CD14-positive monocyte (primary cell): ENCODE measurements around the gene PCDHGA2. TPM values are rescaled to one million over a fixed set of nuclear protein-coding genes. Genes with fewer than 3 reads are reported as not detected.
"Not testable (repeated sequence)": the region's sequence is repeated elsewhere in the genome, so short reads cannot be mapped to it uniquely, and the experiment has no call there.

ENCODE experiments used
- DNase-seq, 3 donors: peaks; one replicate each; pipeline ENCODE4 v3.0.0-alpha.2; 2011 to 2022
- H2AFZ ChIP-seq: 2 replicates; pipeline ENCODE4 v1.6.0; 2012; ENCODE audit warnings: mild to moderate bottlenecking, low read depth, low read length, inconsistent platforms; ENCODE audit not compliant: insufficient read depth, poor library complexity, severe bottlenecking
- H3K27ac ChIP-seq, 2 donors: 1 replicate in 1 of 2; 2 replicates in 1 of 2; pipeline ENCODE4 v1.5.1; 2012 to 2013; ENCODE audit warnings: low read length in 2 of 2, control low read depth in 1 of 2, inconsistent platforms in 1 of 2, low read depth in 1 of 2, mild to moderate bottlenecking in 1 of 2
- H3K27me3 ChIP-seq, 2 donors: one replicate each; pipeline versions ENCODE4 v1.6.0 to v1.6.1; 2011 to 2013; ENCODE audit warnings: low read length in 2 of 2; ENCODE audit not compliant: control insufficient read depth in 2 of 2, insufficient read depth in 2 of 2
- H3K36me3 ChIP-seq, 2 donors: replicated peaks in 1 of 2; 1 replicate in 1 of 2; 2 replicates in 1 of 2; pipeline versions ENCODE4 v1.5.1 to v1.6.1; 2012 to 2013; ENCODE audit warnings: low read length in 2 of 2, control low read depth in 1 of 2, inconsistent platforms in 1 of 2, mild to moderate bottlenecking in 1 of 2; ENCODE audit not compliant: insufficient read depth in 2 of 2, control insufficient read depth in 1 of 2
- H3K4me1 ChIP-seq, 2 donors: 1 replicate in 1 of 2; 2 replicates in 1 of 2; pipeline versions ENCODE4 v1.5.1 to v1.6.1; 2012 to 2013; ENCODE audit warnings: low read length in 2 of 2, control low read depth in 1 of 2, inconsistent platforms in 1 of 2, mild to moderate bottlenecking in 1 of 2, moderate library complexity in 1 of 2; ENCODE audit not compliant: insufficient read depth in 2 of 2, control insufficient read depth in 1 of 2
- H3K4me2 ChIP-seq: replicated peaks from 2 replicates; pipeline ENCODE3; 2012; ENCODE audit warnings: low read length, moderate library complexity, mild to moderate bottlenecking; ENCODE audit not compliant: poor library complexity, severe bottlenecking; ENCODE audit errors: extremely low read depth
- H3K4me3 ChIP-seq, 3 experiments: fragments of 200-600 bp in 1 of 3; sonication (generic) in 1 of 3; replicated peaks in 1 of 3; 1 replicate in 2 of 3; 2 replicates in 1 of 3; pipeline ENCODE4 v1.5.1; 2011 to 2013; ENCODE audit warnings: low read length in 3 of 3, mild to moderate bottlenecking in 3 of 3, control low read depth in 2 of 3, low read depth in 2 of 3, inconsistent platforms in 1 of 3, moderate library complexity in 1 of 3
- H3K79me2 ChIP-seq: 2 replicates; pipeline ENCODE4 v1.6.0; 2012; ENCODE audit warnings: mild to moderate bottlenecking, control low read depth, inconsistent platforms, low read length, moderate library complexity; ENCODE audit not compliant: insufficient read depth
- H3K9ac ChIP-seq: 2 replicates; pipeline ENCODE4 v1.6.0; 2017; ENCODE audit warnings: low read length, mild to moderate bottlenecking; ENCODE audit not compliant: insufficient read depth, poor library complexity, severe bottlenecking
- H3K9me3 ChIP-seq, 2 donors: replicated peaks in 1 of 2; 1 replicate in 1 of 2; 2 replicates in 1 of 2; pipeline versions ENCODE4 v1.5.1 to v1.6.1; 2012 to 2013; ENCODE audit warnings: low read length in 2 of 2, control low read depth in 1 of 2; ENCODE audit not compliant: control insufficient read depth in 1 of 2, insufficient read depth in 1 of 2
- H4K20me1 ChIP-seq: 2 replicates; pipeline ENCODE4 v1.6.0; 2012; ENCODE audit warnings: mild to moderate bottlenecking, low read length, control low read depth, moderate library complexity; ENCODE audit not compliant: insufficient read depth
- H3K27ac Mint-ChIP-seq, 7 donors: one replicate each; pipeline ENCODE4 v1.8.0; 2020; ENCODE audit warnings: mild to moderate bottlenecking in 7 of 7, mixed read lengths in 7 of 7, moderate library complexity in 6 of 7, inconsistent platforms in 2 of 7
- H3K27me3 Mint-ChIP-seq, 3 donors: one replicate each; pipeline ENCODE4 v1.8.0; 2021 to 2022; ENCODE audit warnings: low read depth in 3 of 3, mild to moderate bottlenecking in 3 of 3, mixed read lengths in 3 of 3, moderate library complexity in 3 of 3, inconsistent platforms in 1 of 3
- H3K36me3 Mint-ChIP-seq, 2 donors: one replicate each; pipeline ENCODE4 v1.8.0; 2020; ENCODE audit warnings: mixed read lengths in 2 of 2, inconsistent platforms in 1 of 2, mild to moderate bottlenecking in 1 of 2
- H3K4me1 Mint-ChIP-seq: one replicate; pipeline ENCODE4 v1.8.0; 2020; ENCODE audit warnings: mild to moderate bottlenecking, mixed read lengths
- H3K4me3 Mint-ChIP-seq, 2 donors: one replicate each; pipeline ENCODE4 v1.8.0; 2020; ENCODE audit warnings: mild to moderate bottlenecking in 2 of 2, mixed read lengths in 2 of 2, moderate library complexity in 1 of 2
- H3K9me3 Mint-ChIP-seq, 7 donors: one replicate each; pipeline ENCODE4 v1.8.0; 2020 to 2022; ENCODE audit warnings: mixed read lengths in 7 of 7, mild to moderate bottlenecking in 6 of 7, moderate library complexity in 6 of 7, inconsistent platforms in 2 of 7
- CTCF ChIP-seq: fragments of 200-600 bp; IDR thresholded peaks from one replicate; pipeline ENCODE4 v1.8.0; 2022; ENCODE audit warnings: antibody characterized with exemption, mild to moderate bottlenecking
- WGBS: methylation state at CpG from one replicate; pipeline ENCODE4 v1.1.5; 2013; ENCODE audit warnings: missing lambda C conversion rate; ENCODE audit not compliant: insufficient coverage; 5-methylcytosine and 5-hydroxymethylcytosine counted together
- intact Hi-C, 2 donors: fragments of 100-400 bp; cut with micrococcal nuclease; formaldehyde crosslinking; loops; one replicate each; pipeline versions ENCODE4 v1.15.0 to v1.15.1; 2023
- polyA plus RNA-seq, 3 donors: library from polyadenylated mRNA; depleted of rRNA in 1 of 3; unstranded in 2 of 3; stranded (reverse) in 1 of 3; fragments of 300-500 nt in 2 of 3; fragments of >200 nt in 1 of 3; fragmentation: Illumina TruSeq in 2 of 3; gene quantifications; 1 replicate in 2 of 3; 2 replicates in 1 of 3; pipeline ENCODE4 v1.2.3, GENCODE V29; 2012 to 2021

PCDHGA2 gene
- polyA plus RNA-seq, 3 donors, result not detected

GRCh38 chr5:141343953-141344463, 5.4 kb downstream of the PCDHGA2 start:
- Mint-ChIP-seq H3K36me3 (peaks cover 4 to 11% of the 10 kb centered on the region in 2 donors), H3K9me3 (peaks cover 44 to 81% (median 74%) of the 10 kb centered on the region in 7 donors), H3K27ac (peak overlapping the region in 1 of 7 donors; percentile 28), H3K4me1 (peaks cover 2% of the 10 kb centered on the region), H3K27me3 (peaks cover 31 to 64% (median 53%) of the 10 kb centered on the region in 3 donors), H3K4me3 (peak overlapping the region; percentile 37 to 66)
- no peaks in the 10 kb centered on the region for H3K79me2 ChIP-seq
- no peak for DNase-seq
- H3K27ac ChIP-seq, result no peak overlapping the region
- peak overlapping the region; percentile 22 for H3K4me2 ChIP-seq
- H3K4me3 ChIP-seq, result no peak overlapping the region
- peak; percentile 10 for TF ChIP-seq CTCF
- intact Hi-C loops, result no loop called here
- no peak overlapping the region for H3K9ac ChIP-seq
- no peaks in the 10 kb centered on the region for H3K4me1 ChIP-seq
- no peaks in the 10 kb centered on the region for H4K20me1 ChIP-seq
- peaks cover 4 to 48% of the 10 kb centered on the region in 2 donors for H3K27me3 ChIP-seq
- H3K9me3 ChIP-seq, result peaks cover 47 to 72% of the 10 kb centered on the region in 2 donors
- H3K36me3 ChIP-seq, result no peaks in the 10 kb centered on the region
- H2AFZ ChIP-seq, result no peak overlapping the region
- 34% methylated on average over 26 of the region's 31 CpGs for WGBS

- Mint-ChIP-seq H3K4me1 (peaks cover 2% of the 10 kb centered on the region), H3K9me3 (peaks cover 39 to 77% (median 71%) of the 10 kb centered on the region in 7 donors), H3K27ac (no peak overlapping the region), H3K36me3 (peaks cover 5 to 11% of the 10 kb centered on the region in 2 donors), H3K4me3 (peak overlapping the region in 1 of 2 donors; percentile 23), H3K27me3 (peaks cover 24 to 58% (median 49%) of the 10 kb centered on the region in 3 donors)
- no peaks in the 10 kb centered on the region for H3K36me3 ChIP-seq
- H3K4me3 ChIP-seq, result no peak overlapping the region
- no peak for TF ChIP-seq CTCF
- no peaks in the 10 kb centered on the region for H4K20me1 ChIP-seq
- H3K9ac ChIP-seq, result no peak overlapping the region
- H3K4me1 ChIP-seq, result no peaks in the 10 kb centered on the region
- no peak overlapping the region for H3K27ac ChIP-seq
- no peak overlapping the region for H2AFZ ChIP-seq
- H3K79me2 ChIP-seq, result no peaks in the 10 kb centered on the region
- H3K9me3 ChIP-seq, result peaks cover 42 to 67% of the 10 kb centered on the region in 2 donors
- H3K27me3 ChIP-seq, result peaks cover 5 to 42% of the 10 kb centered on the region in 2 donors
- WGBS, result 38% methylated on average over 20 of the region's 20 CpGs
- H3K4me2 ChIP-seq, result no peak overlapping the region
- no peak for DNase-seq
- intact Hi-C loops, result no loop called here
Measured at GRCh38 chr5:141345327-141345726, 6.8 kb downstream of the PCDHGA2 start.

- H3K27ac ChIP-seq, H2AFZ ChIP-seq, H3K4me1 Mint-ChIP-seq, H3K4me1 ChIP-seq, H3K9ac ChIP-seq, H3K79me2 ChIP-seq, H4K20me1 ChIP-seq, H3K4me3 Mint-ChIP-seq, H3K4me3 ChIP-seq, H3K27ac Mint-ChIP-seq, DNase-seq, H3K4me2 ChIP-seq, intact Hi-C loops, H3K36me3 Mint-ChIP-seq, H3K36me3 ChIP-seq: not testable (repeated sequence)
- WGBS, result 43% methylated on average over 11 of the region's 35 CpGs
- Mint-ChIP-seq H3K27me3 (peaks cover 22 to 58% (median 51%) of the 10 kb centered on the region in 3 donors), H3K9me3 (peaks cover 37 to 76% (median 71%) of the 10 kb centered on the region in 7 donors)
- Histone ChIP-seq H3K27me3 (peaks cover 12 to 47% of the 10 kb centered on the region in 2 donors), H3K9me3 (peaks cover 41 to 70% of the 10 kb centered on the region in 2 donors)
Measured at GRCh38 chr5:141346017-141346416, 7.5 kb downstream of the PCDHGA2 start.
